Measurements from ENCODE around the gene FRMD3.

DNA sequence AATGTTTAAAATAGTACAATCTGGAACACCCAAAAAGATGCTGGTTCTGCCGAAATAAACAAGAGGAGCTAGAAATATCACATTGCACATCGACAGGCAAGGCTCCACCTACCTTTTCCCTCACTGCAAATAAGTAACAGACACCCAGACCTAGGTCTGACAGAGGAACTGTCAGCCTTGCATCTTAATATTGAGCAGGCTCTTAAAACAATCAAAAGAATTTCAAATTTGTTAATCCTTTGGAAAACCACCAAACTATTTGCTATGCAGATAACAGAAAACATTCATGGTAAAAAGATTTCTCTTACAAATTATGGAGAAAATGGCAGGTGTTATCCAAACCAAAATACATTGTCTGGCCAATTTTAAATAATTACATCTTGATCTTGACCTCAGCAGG is 71.3 kb downstream of the FRMD3 start:
- no peak for TF ChIP-seq POLR2A (IDR thresholded peaks at IDR 0.05)
- TF ChIP-seq, protein P1, sequence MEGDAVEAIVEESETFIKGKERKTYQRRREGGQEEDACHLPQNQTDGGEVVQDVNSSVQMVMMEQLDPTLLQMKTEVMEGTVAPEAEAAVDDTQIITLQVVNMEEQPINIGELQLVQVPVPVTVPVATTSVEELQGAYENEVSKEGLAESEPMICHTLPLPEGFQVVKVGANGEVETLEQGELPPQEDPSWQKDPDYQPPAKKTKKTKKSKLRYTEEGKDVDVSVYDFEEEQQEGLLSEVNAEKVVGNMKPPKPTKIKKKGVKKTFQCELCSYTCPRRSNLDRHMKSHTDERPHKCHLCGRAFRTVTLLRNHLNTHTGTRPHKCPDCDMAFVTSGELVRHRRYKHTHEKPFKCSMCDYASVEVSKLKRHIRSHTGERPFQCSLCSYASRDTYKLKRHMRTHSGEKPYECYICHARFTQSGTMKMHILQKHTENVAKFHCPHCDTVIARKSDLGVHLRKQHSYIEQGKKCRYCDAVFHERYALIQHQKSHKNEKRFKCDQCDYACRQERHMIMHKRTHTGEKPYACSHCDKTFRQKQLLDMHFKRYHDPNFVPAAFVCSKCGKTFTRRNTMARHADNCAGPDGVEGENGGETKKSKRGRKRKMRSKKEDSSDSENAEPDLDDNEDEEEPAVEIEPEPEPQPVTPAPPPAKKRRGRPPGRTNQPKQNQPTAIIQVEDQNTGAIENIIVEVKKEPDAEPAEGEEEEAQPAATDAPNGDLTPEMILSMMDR (IDR thresholded peaks at IDR 0.05): no peak

Data from thyroid gland (tissue), 4 donors.